SK-N-MC (cell line): Measurements from ENCODE around the gene CIITA.

Experiments
- EZH2 ChIP-seq: fragments of 200-600 bp; sonication (generic); IDR thresholded peaks from one replicate; pipeline ENCODE4 v1.6.1; 2017; ENCODE audit warnings: antibody characterized with exemption
- POLR2AphosphoS5 ChIP-seq: IDR thresholded peaks from 2 replicates; pipeline ENCODE4 v1.6.1; 2012; ENCODE audit warnings: mild to moderate bottlenecking, low read depth, low read length, borderline replicate concordance

DNA sequence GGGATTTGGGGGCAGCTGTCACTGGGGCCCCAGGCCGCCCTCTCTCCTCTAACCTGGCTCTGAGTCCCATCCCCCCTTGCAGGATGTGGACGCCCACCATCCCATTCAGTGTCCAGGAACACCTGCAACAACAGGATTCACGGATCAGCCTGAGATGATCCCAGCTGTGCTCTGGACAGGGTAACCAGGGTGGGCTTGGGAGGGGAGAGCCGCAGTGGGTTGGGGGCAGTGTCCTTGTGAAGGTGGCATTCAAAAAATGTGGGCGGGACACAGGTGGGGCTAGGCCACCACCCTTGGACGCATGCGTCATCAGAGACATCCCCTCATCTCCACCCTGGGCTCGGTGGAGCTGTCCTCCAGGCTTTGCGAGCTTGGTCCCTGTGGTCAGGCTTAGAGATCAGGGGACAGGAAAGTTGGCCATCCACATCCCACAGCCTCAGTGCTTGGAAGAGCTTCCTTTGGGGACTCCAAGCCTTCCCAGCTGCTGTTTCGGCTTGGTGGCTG, 46.2 kb downstream of the CIITA start:
- TF ChIP-seq EZH2 (no peak), POLR2AphosphoS5 (no peak)
